DND-41 (cell line): Measurements from ENCODE around the gene AHSA1.

Experiments
- ATAC-seq: fragments of 200-7000 bp; cut with Tn5 transposase; 3 replicates; pipeline ENCODE4 v1.9.1; 2021; ENCODE audit warnings: low read depth; ENCODE audit not compliant: insufficient read depth
- DNase-seq: peaks from one replicate; pipeline ENCODE4 v3.0.0-alpha.2; 2020
- H2AFZ ChIP-seq: 2 replicates; pipeline ENCODE4 v1.6.0; 2012; ENCODE audit warnings: low read depth, low read length
- H3K27ac ChIP-seq: 2 replicates; pipeline ENCODE4 v1.5.1; 2012; ENCODE audit warnings: low read length, inconsistent platforms
- H3K27me3 ChIP-seq: fragments of 200-600 bp; sonication (generic); 2 replicates; pipeline ENCODE4 v1.6.0; 2012; ENCODE audit warnings: low read length, mild to moderate bottlenecking, inconsistent platforms; ENCODE audit not compliant: insufficient read depth, poor library complexity
- H3K36me3 ChIP-seq: 2 replicates; pipeline ENCODE4 v1.5.1; 2012; ENCODE audit warnings: low read length, inconsistent platforms; ENCODE audit not compliant: insufficient read depth
- H3K4me1 ChIP-seq: 2 replicates; pipeline ENCODE4 v1.5.1; 2012; ENCODE audit warnings: mild to moderate bottlenecking, low read length; ENCODE audit not compliant: insufficient read depth
- H3K4me2 ChIP-seq: 2 replicates; pipeline ENCODE4 v1.6.0; 2012; ENCODE audit warnings: mild to moderate bottlenecking, moderate library complexity, low read length, inconsistent platforms; ENCODE audit not compliant: insufficient read depth
- H3K4me3 ChIP-seq, 2 experiments: fragments of 200-600 bp in 1 of 2; shearing (Covaris generic) in 1 of 2; 2 replicates each; pipeline ENCODE4 v1.5.1; 2012 to 2016; ENCODE audit warnings: inconsistent platforms in 2 of 2, low read length in 2 of 2, mild to moderate bottlenecking in 2 of 2, low read depth in 1 of 2, moderate library complexity in 1 of 2
- H3K79me2 ChIP-seq: 2 replicates; pipeline ENCODE4 v1.6.0; 2012; ENCODE audit warnings: low read length, inconsistent platforms; ENCODE audit not compliant: insufficient read depth
- H3K9ac ChIP-seq: 2 replicates; pipeline ENCODE4 v1.6.0; 2012; ENCODE audit warnings: low read depth, mild to moderate bottlenecking, inconsistent platforms, low read length, moderate library complexity
- H3K9me3 ChIP-seq: 2 replicates; pipeline ENCODE4 v1.5.1; 2012; ENCODE audit warnings: low read length, moderate library complexity, mild to moderate bottlenecking, inconsistent platforms; ENCODE audit not compliant: insufficient read depth, severe bottlenecking
- H4K20me1 ChIP-seq: 2 replicates; pipeline ENCODE4 v1.6.0; 2012; ENCODE audit warnings: low read length; ENCODE audit not compliant: insufficient read depth
- EZH2 ChIP-seq: IDR thresholded peaks from 3 replicates; pipeline ENCODE4 v1.6.1; 2012; ENCODE audit warnings: borderline replicate concordance, low read depth, mild to moderate bottlenecking, moderate library complexity, low read length, inconsistent platforms; ENCODE audit not compliant: severe bottlenecking
- TF ChIP-seq, protein P1 (sequence below): IDR thresholded peaks from 2 replicates; pipeline ENCODE4 v1.5.1; 2012; ENCODE audit warnings: borderline replicate concordance, low read length, moderate library complexity, mild to moderate bottlenecking; ENCODE audit not compliant: poor library complexity, severe bottlenecking; ENCODE audit errors: extremely low read depth

The AHSA1 gene

DNA sequence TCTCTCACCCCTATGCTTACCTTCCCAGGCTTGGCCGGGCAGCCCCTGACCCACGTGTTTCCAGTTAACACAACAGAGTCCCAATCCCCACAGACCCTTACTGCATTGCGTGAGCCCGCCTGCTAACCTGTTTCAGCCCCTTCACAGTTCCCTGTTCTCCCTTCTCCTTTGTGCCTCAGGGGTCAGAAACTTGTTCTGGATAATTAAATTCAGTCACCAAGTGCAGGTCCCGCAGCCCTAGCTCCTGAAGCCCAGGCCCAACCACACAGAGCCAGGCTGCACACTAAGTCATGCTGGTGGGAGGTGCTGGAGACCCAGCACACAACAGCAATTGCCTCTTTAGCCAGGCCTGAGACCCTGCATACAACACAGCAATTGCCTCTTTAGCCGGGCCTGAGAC is 31.1 kb downstream of the AHSA1 start:
- Histone ChIP-seq H3K4me3 (no peak overlapping the region), H3K4me1 (no peaks in the 10 kb centered on the region), H3K27me3 (no peaks in the 10 kb centered on the region), H2AFZ (no peak overlapping the region), H3K4me2 (no peak overlapping the region), H3K79me2 (no peaks in the 10 kb centered on the region), H3K36me3 (no peaks in the 10 kb centered on the region), H3K9ac (no peak overlapping the region), H4K20me1 (no peaks in the 10 kb centered on the region), H3K27ac (no peak overlapping the region), H3K9me3 (no peaks in the 10 kb centered on the region)
- DNase-seq: no peak
- TF ChIP-seq, protein P1, sequence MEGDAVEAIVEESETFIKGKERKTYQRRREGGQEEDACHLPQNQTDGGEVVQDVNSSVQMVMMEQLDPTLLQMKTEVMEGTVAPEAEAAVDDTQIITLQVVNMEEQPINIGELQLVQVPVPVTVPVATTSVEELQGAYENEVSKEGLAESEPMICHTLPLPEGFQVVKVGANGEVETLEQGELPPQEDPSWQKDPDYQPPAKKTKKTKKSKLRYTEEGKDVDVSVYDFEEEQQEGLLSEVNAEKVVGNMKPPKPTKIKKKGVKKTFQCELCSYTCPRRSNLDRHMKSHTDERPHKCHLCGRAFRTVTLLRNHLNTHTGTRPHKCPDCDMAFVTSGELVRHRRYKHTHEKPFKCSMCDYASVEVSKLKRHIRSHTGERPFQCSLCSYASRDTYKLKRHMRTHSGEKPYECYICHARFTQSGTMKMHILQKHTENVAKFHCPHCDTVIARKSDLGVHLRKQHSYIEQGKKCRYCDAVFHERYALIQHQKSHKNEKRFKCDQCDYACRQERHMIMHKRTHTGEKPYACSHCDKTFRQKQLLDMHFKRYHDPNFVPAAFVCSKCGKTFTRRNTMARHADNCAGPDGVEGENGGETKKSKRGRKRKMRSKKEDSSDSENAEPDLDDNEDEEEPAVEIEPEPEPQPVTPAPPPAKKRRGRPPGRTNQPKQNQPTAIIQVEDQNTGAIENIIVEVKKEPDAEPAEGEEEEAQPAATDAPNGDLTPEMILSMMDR: no peak
- TF ChIP-seq EZH2: no peak
- no peak for ATAC-seq

DNA sequence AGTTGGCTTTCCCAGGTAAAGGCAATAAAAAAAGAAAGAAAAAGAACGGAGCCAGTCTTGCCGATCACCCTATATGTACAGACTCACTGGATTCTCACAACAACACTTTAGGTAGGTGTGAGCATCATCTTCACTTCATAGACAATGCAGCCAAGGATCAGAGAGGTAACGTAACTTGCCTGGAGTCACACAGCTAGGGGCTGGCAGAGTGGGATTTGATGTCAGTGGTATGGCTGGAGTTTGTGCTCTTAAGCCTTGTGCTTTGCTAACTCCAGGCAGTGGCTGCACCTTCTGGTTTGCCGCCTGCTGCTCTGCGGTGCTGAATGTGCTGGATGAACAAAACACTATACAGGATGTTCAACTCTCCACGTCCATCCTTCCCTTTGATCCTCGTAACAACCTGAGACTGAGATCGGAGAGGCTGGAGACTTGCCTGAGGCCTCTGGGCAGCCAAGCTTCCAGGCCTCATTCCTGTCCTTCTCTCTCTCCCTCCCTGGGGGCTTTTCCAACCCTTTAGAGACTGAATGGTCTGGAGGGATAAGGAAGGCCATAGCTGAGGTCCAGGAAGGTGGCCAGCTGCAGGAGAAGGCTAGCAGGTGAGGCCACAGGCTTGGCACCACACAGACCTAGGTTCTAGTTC is 32.6 kb downstream of the AHSA1 start:
- Histone ChIP-seq H2AFZ (no peak overlapping the region), H3K36me3 (no peaks in the 10 kb centered on the region), H3K9me3 (no peaks in the 10 kb centered on the region), H3K27me3 (no peaks in the 10 kb centered on the region), H3K4me2 (no peak overlapping the region), H3K79me2 (no peaks in the 10 kb centered on the region), H3K4me1 (no peaks in the 10 kb centered on the region), H4K20me1 (no peaks in the 10 kb centered on the region), H3K27ac (no peak overlapping the region), H3K9ac (no peak overlapping the region), H3K4me3 (no peak overlapping the region)
- DNase-seq: no peak
- TF ChIP-seq EZH2: no peak
- TF ChIP-seq, protein P1: no peak
- ATAC-seq: no peak

DNA sequence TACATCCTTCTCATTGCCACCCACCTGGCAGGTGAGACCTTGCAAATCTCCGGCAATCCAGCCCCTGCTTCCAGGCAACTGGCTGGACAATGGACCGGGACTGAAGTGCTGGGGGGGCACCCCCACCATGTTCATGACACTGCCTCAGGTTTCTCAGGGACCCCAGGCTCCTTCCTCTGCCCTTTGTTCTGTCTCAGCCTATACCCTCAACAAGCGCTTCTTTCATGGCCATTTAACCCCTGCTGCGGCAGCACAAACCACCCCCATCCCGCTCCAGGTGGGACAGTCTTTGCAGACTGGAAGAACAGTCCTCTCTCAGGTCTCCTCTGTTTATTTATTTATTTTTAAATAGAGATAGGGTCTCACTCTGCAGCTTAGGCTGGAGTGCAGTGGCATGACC is 33.2 kb downstream of the AHSA1 start:
- no peak for DNase-seq
- Histone ChIP-seq H3K4me2 (no peak overlapping the region), H3K9ac (no peak overlapping the region), H3K36me3 (no peaks in the 10 kb centered on the region), H3K9me3 (no peaks in the 10 kb centered on the region), H2AFZ (no peak overlapping the region), H3K79me2 (no peaks in the 10 kb centered on the region), H3K27me3 (no peaks in the 10 kb centered on the region), H3K27ac (no peak overlapping the region), H3K4me3 (no peak overlapping the region), H3K4me1 (no peaks in the 10 kb centered on the region), H4K20me1 (no peaks in the 10 kb centered on the region)
- ATAC-seq: no peak
- no peak for TF ChIP-seq EZH2
- TF ChIP-seq, protein P1: no peak

DNA sequence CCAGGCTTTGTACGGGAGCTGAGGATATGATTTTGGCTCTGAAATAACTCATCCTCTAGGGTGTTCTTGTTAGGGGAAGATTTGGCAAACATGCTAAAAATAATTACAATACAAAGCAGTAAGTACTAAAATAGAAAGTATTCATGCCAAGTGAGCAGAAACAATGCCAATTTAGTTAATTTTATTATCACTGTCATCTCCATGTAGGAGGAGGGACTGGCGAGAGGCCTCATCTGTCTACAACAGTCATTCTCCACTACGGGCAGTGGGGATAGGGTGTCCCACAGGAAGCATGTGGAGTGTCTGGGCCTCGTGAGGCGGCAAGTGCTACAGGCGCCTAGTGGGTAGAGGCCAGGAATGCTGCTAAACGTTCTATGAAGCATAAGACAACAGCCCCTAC is 37.4 kb downstream of the AHSA1 start:
- Histone ChIP-seq H3K9me3 (no peaks in the 10 kb centered on the region), H4K20me1 (no peaks in the 10 kb centered on the region), H3K27ac (no peak overlapping the region), H3K4me1 (no peaks in the 10 kb centered on the region), H3K27me3 (no peaks in the 10 kb centered on the region), H3K79me2 (no peaks in the 10 kb centered on the region), H3K4me2 (no peak overlapping the region), H3K4me3 (no peak overlapping the region), H3K36me3 (no peaks in the 10 kb centered on the region), H2AFZ (no peak overlapping the region), H3K9ac (no peak overlapping the region)
- ATAC-seq: no peak
- TF ChIP-seq, protein P1: no peak
- TF ChIP-seq EZH2: no peak
- no peak for DNase-seq
